ENCODE data around the gene CNPPD1. TPM values are rescaled to one million over a fixed set of nuclear protein-coding genes. Genes with fewer than 3 reads are reported as not detected.

The CNPPD1 gene
- total RNA-seq: 67.3 and 70.8 TPM in 2 replicates

- intact Hi-C loops (cut with micrococcal nuclease): loop anchor here (1.0 to 5.0 kb wide), 14 partner anchors 17 to 950 kb away; partner anchors contain the start of genes ABCB6, CHPF, CNOT9 and CTDSP1
Observed at GRCh38 chr2:219176818-219177551, at the start of gene CNPPD1. Gene CNPPD1, minus strand, starts transcription at chr2:219176925. Its CDS starts 97 bp downstream, at chr2:219176828.

- intact Hi-C loops (cut with micrococcal nuclease): no loop called here
Observed at GRCh38 chr2:219225350-219225749, 48.6 kb upstream of the CNPPD1 start.

GRCh38 chr2:219223831-219224610 is 47.3 kb upstream of the CNPPD1 start:
- intact Hi-C loops (cut with micrococcal nuclease): no loop called here

GRCh38 chr2:219221957-219222518 is 45.3 kb upstream of the CNPPD1 start:
- intact Hi-C loops (cut with micrococcal nuclease): no loop called here

GRCh38 chr2:219220652-219221402 is 44.1 kb upstream of the CNPPD1 start:
- intact Hi-C loops (cut with micrococcal nuclease): no loop called here

GRCh38 chr2:219219784-219220532 is 43.2 kb upstream of the CNPPD1 start:
- intact Hi-C loops (cut with micrococcal nuclease): loop anchor here (1.0 to 2.0 kb wide), 4 partner anchors 9 to 59 kb away; partner anchors contain the start of genes ANKZF1, ATG9A, CNPPD1 and NHEJ1

- intact Hi-C loops (cut with micrococcal nuclease): loop anchor here (1.0 to 2.0 kb wide), 6 partner anchors 10 to 60 kb away; partner anchors contain the start of genes ANKZF1, ATG9A, CNPPD1 and DNAJB2
Observed at GRCh38 chr2:219218732-219219701, 42.3 kb upstream of the CNPPD1 start, which contains the start of gene ABCB6. Gene ABCB6, minus strand, starts transcription at chr2:219218958. Its CDS starts 285 bp downstream, at chr2:219218673.

GRCh38 chr2:219218217-219218731 is 41.5 kb upstream of the CNPPD1 start:
- intact Hi-C loops (cut with micrococcal nuclease): loop anchor here (1.0 to 2.0 kb wide), 4 partner anchors 27 to 61 kb away; partner anchors contain the start of genes CNPPD1, DNAJB2, GLB1L and NHEJ1

GRCh38 chr2:219216535-219216915 is 39.8 kb upstream of the CNPPD1 start:
- intact Hi-C loops (cut with micrococcal nuclease): no loop called here

GRCh38 chr2:219215871-219216534 is 39.3 kb upstream of the CNPPD1 start:
- intact Hi-C loops (cut with micrococcal nuclease): no loop called here

GRCh38 chr2:219214786-219215185 is 38.1 kb upstream of the CNPPD1 start:
- intact Hi-C loops (cut with micrococcal nuclease): no loop called here

- intact Hi-C loops (cut with micrococcal nuclease): no loop called here
Observed at GRCh38 chr2:219214141-219214540, 37.4 kb upstream of the CNPPD1 start.

- intact Hi-C loops (cut with micrococcal nuclease): no loop called here
Observed at GRCh38 chr2:219213486-219214071, 36.9 kb upstream of the CNPPD1 start.

GRCh38 chr2:219213026-219213415 is 36.3 kb upstream of the CNPPD1 start:
- intact Hi-C loops (cut with micrococcal nuclease): no loop called here

GRCh38 chr2:219210886-219211362 is 34.2 kb upstream of the CNPPD1 start:
- intact Hi-C loops (cut with micrococcal nuclease): loop anchor here (1.0 kb wide), 2 partner anchors 34 to 51 kb away; partner anchors contain the start of gene NHEJ1

- intact Hi-C loops (cut with micrococcal nuclease): no loop called here
Observed at GRCh38 chr2:219210196-219210885, 33.6 kb upstream of the CNPPD1 start.
